Liver (tissue), 9 donors: ENCODE measurements around the gene SGCD. TPM values are rescaled to one million over a fixed set of nuclear protein-coding genes. Genes with fewer than 3 reads are reported as not detected.
A peak's percentile ranks its signal among the peaks of the same experiment; 100 is the strongest.
"Not testable (repeated sequence)": the region's sequence is repeated elsewhere in the genome, so short reads cannot be mapped to it uniquely, and the experiment has no call there.

Experiments used
- DNase-seq: peaks from one replicate; pipeline ENCODE4 v3.0.0-alpha.2; 2017; ENCODE audit warnings: low spot score
- H3K27ac ChIP-seq, 2 donors: one replicate each; pipeline ENCODE4 v1.7.0; 2013; ENCODE audit warnings: inconsistent platforms in 2 of 2, low read length in 2 of 2, control low read depth in 1 of 2, low read depth in 1 of 2, mild to moderate bottlenecking in 1 of 2
- H3K27me3 ChIP-seq, 4 donors: one replicate each; pipeline versions ENCODE4 v1.6.1 to v1.7.0; 2013; ENCODE audit warnings: low read length in 3 of 4, inconsistent platforms in 1 of 4, mild to moderate bottlenecking in 1 of 4, moderate library complexity in 1 of 4; ENCODE audit not compliant: control insufficient read depth in 4 of 4, insufficient read depth in 4 of 4
- H3K36me3 ChIP-seq, 4 donors: one replicate each; pipeline versions ENCODE4 v1.6.1 to v1.7.0; 2013; ENCODE audit warnings: low read length in 3 of 4, mild to moderate bottlenecking in 3 of 4, low read depth in 1 of 4, moderate library complexity in 1 of 4; ENCODE audit not compliant: control insufficient read depth in 4 of 4, insufficient read depth in 3 of 4
- H3K4me1 ChIP-seq, 4 donors: one replicate each; pipeline versions ENCODE4 v1.6.1 to v1.7.0; 2013; ENCODE audit warnings: low read length in 3 of 4, mild to moderate bottlenecking in 3 of 4, moderate library complexity in 1 of 4; ENCODE audit not compliant: control insufficient read depth in 4 of 4, insufficient read depth in 4 of 4
- H3K4me3 ChIP-seq, 3 donors: one replicate each; pipeline versions ENCODE4 v1.6.1 to v1.7.0; 2013; ENCODE audit warnings: low read length in 3 of 3, control low read depth in 1 of 3, low read depth in 1 of 3, mild to moderate bottlenecking in 1 of 3
- H3K9ac ChIP-seq, 2 donors: one replicate each; pipeline ENCODE4 v1.7.0; 2013; ENCODE audit warnings: low read length in 2 of 2, mild to moderate bottlenecking in 2 of 2, moderate library complexity in 2 of 2, control low read depth in 1 of 2, low read depth in 1 of 2
- H3K9me3 ChIP-seq, 4 donors: one replicate each; pipeline versions ENCODE4 v1.6.1 to v1.7.0; 2013; ENCODE audit warnings: low read length in 3 of 4; ENCODE audit not compliant: control insufficient read depth in 4 of 4
- EGR1 ChIP-seq, 2 donors: IDR thresholded peaks; 2 replicates each; pipeline ENCODE4 v1.6.1; 2016 to 2018; ENCODE audit warnings: antibody characterized with exemption in 2 of 2, low read depth in 2 of 2
- FOXA1 ChIP-seq: IDR thresholded peaks from 2 replicates; pipeline ENCODE4 v1.6.1; 2016; ENCODE audit warnings: antibody characterized with exemption
- FOXA2 ChIP-seq: IDR thresholded peaks from 2 replicates; pipeline ENCODE4 v1.6.1; 2016; ENCODE audit warnings: antibody characterized with exemption
- GABPA ChIP-seq, 2 donors: IDR thresholded peaks in 1 of 2; conservative IDR thresholded peaks in 1 of 2; 2 replicates each; pipeline ENCODE4 v1.6.1; 2016; ENCODE audit warnings: antibody characterized with exemption in 2 of 2, mild to moderate bottlenecking in 1 of 2, moderate library complexity in 1 of 2
- HNF4A ChIP-seq, 2 donors: conservative IDR thresholded peaks; 2 replicates each; pipeline ENCODE4 v1.6.1; 2016; ENCODE audit warnings: antibody characterized with exemption in 2 of 2, mild to moderate bottlenecking in 2 of 2
- HNF4G ChIP-seq: IDR thresholded peaks from 2 replicates; pipeline ENCODE4 v1.6.1; 2016; ENCODE audit warnings: antibody characterized with exemption
- JUND ChIP-seq, 2 donors: IDR thresholded peaks; 2 replicates each; pipeline ENCODE4 v1.6.1; 2016; ENCODE audit warnings: antibody characterized with exemption in 2 of 2
- NR2F2 ChIP-seq: IDR thresholded peaks from 2 replicates; pipeline ENCODE4 v1.6.1; 2016; ENCODE audit warnings: antibody characterized with exemption
- RAD21 ChIP-seq, 2 donors: IDR thresholded peaks; 2 replicates each; pipeline ENCODE4 v1.6.1; 2016; ENCODE audit warnings: antibody characterized with exemption in 2 of 2, mild to moderate bottlenecking in 2 of 2
- RXRA ChIP-seq, 2 donors: IDR thresholded peaks; 2 replicates each; pipeline ENCODE4 v1.6.1; 2017 to 2018; ENCODE audit warnings: antibody characterized with exemption in 2 of 2, mild to moderate bottlenecking in 1 of 2
- SP1 ChIP-seq: IDR thresholded peaks from 2 replicates; pipeline ENCODE4 v1.6.1; 2018; ENCODE audit warnings: antibody characterized with exemption, mild to moderate bottlenecking
- TAF1 ChIP-seq: conservative IDR thresholded peaks from 2 replicates; pipeline ENCODE4 v1.6.1; 2016; ENCODE audit warnings: antibody characterized with exemption, mild to moderate bottlenecking
- YY1 ChIP-seq: IDR thresholded peaks from 2 replicates; pipeline ENCODE4 v1.6.1; 2016; ENCODE audit warnings: antibody characterized with exemption, mild to moderate bottlenecking
- WGBS: extraction: QIAGEN DNeasy Blood & Tissue Kit; methylation state at CpG from one replicate; pipeline ENCODE4 v1.1.7; 2013; 5-methylcytosine and 5-hydroxymethylcytosine counted together
- polyA plus RNA-seq, 2 donors: library from polyadenylated mRNA; stranded (reverse) in 1 of 2; unstranded in 1 of 2; fragments of 200-250 nt in 1 of 2; fragments of >200 nt in 1 of 2; fragmentation: Nextera tagmentation in 1 of 2; extraction: Ambion mirVana in 1 of 2; gene quantifications; one replicate each; pipeline versions ENCODE4 v1.2.1 to v1.2.3, GENCODE V29; 2013 to 2015
- total RNA-seq, 2 donors: library from RNA; depleted of rRNA; stranded (reverse); fragments of >200 nt; gene quantifications; one replicate each; pipeline ENCODE4 v1.2.3, GENCODE V29; 2014
- TF ChIP-seq, protein P1 (sequence below): IDR thresholded peaks from 2 replicates; pipeline ENCODE4 v1.6.1; 2016; ENCODE audit warnings: antibody characterized with exemption
- TF ChIP-seq, protein P2 (sequence below): IDR thresholded peaks from 2 replicates; pipeline ENCODE4 v1.6.1; 2016; ENCODE audit warnings: antibody characterized with exemption
- TF ChIP-seq, protein P3 (sequence below): fragments of 150-350 bp; IDR thresholded peaks from 2 replicates; pipeline ENCODE4 v1.5.1; 2017; ENCODE audit warnings: improper control_type of control experiment, low read depth, low read length; ENCODE audit not compliant: missing input control
- donor health status: healthy.
- donor health status: healthy.
- donor health status: healthy.
- donor health status: healthy.
- donor health status: healthy.

SGCD gene
- total and polyA plus RNA-seq, 4 donors = 0.35 to 1.7 (median 1.0) TPM

DNA sequence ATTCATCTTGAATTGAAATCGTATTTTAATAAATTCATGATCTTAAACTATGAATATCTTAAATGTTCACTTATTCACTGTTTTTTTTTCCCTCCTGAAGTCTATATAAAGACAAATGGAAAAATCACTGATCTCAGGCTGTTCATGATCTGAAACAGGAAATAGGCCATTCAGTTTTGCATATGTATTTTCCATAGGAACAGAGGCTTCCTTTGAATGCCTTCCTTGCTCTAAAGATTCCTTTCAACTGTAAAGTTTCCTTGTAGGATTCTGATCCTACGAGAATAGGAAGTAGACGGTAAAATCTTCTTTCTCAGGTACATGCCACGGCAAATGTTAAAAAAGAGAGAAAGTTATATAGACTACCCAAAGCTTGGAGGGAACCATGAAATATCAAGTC, 328.8 kb downstream of the SGCD start:
- DNase-seq = no peak
- Histone ChIP-seq H3K4me1 (peaks cover 0 to 1% (median 0%) of the 10 kb centered on the region in 4 donors), H3K27me3 (no peaks in the 10 kb centered on the region), H3K36me3 (no peaks in the 10 kb centered on the region), H3K9ac (no peak overlapping the region), H3K9me3 (no peaks in the 10 kb centered on the region), H3K4me3 (no peak overlapping the region), H3K27ac (no peak overlapping the region)
- WGBS = 89% methylated on average over 4 of the region's 4 CpGs
- TF ChIP-seq GABPA (IDR thresholded peaks at IDR 0.05 in 1 of 2, conservative IDR thresholded peaks at IDR 0.05 in 1 of 2) (no peak), NR2F2 (no peak), EGR1 (IDR thresholded peaks at IDR 0.05; ENCODE audit: low read depth in 2 of 2) (no peak)

DNA sequence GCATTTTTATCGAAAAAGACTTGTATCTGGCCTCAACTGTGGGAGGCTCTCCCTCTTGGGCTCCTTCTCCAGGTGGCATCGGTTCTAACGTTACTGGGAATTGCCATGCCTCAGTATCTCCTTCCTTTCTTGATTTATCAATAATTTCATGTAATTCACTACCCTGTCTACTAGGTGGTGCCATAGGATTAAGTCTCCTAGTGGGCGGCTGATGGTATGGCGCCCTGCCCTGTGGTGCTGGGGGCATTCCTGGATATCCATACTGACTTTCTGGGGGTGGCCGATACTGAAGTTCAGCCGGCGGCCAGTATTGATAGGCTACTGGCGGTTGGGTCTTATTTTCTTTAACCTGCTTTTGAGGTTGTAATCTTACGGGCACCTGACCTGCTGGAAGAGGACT, 337.9 kb downstream of the SGCD start:
- not testable (repeated sequence) for H3K36me3 ChIP-seq, H3K27me3 ChIP-seq, H3K9me3 ChIP-seq, DNase-seq, H3K4me3 ChIP-seq, H3K9ac ChIP-seq, H3K27ac ChIP-seq, H3K4me1 ChIP-seq
- TF ChIP-seq RAD21 (IDR thresholded peaks at IDR 0.05) = peak in 1 of 2 donors; percentile 6
- WGBS = 77% methylated on average over 7 of the region's 10 CpGs

DNA sequence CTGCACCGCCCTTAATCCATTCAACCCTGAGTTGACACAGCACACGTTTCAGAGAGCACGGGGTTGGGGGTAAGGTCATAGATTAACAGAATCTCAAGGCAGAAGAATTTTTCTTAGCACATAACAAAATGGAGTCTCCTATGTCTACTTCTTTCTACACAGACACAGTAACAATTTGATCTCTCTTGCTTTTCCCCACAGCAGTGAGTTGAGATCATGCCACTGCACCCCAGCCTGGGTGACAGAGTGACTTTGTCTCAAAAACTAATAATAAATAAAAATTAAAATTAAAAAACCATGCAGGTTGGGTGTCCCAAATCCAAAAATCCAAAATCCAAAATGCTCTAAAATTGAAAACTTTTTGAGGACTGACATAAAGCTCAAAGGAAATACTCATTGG, 339.7 kb downstream of the SGCD start:
- not testable (repeated sequence) for H3K9me3 ChIP-seq, H3K27ac ChIP-seq, DNase-seq, H3K4me1 ChIP-seq, H3K27me3 ChIP-seq, H3K4me3 ChIP-seq, H3K36me3 ChIP-seq, H3K9ac ChIP-seq
- WGBS = no CpG with 5 or more reads among the region's 3 CpGs

DNA sequence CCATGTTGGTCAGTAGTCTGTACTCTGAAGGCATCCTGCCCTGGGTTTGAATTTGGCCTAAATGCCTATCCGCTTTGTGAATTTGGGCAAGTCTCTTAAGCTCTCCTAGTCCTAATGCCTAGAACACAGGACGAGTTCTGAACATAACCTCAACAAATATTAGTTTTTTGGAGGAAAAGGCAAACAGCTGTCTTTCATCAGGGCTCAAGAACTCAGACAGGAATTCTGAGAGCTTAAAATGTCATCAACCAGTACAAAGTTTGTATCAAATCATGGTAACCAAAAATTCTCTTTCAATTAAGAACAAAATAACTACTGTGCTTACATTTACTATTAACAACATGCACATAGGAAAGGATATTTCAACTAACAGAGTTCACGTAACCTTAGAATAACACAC, 340.7 kb downstream of the SGCD start:
- DNase-seq = no peak
- Histone ChIP-seq H3K4me1 (no peaks in the 10 kb centered on the region), H3K27me3 (no peaks in the 10 kb centered on the region), H3K4me3 (no peak overlapping the region), H3K9ac (no peak overlapping the region), H3K27ac (no peak overlapping the region), H3K36me3 (no peaks in the 10 kb centered on the region), H3K9me3 (no peaks in the 10 kb centered on the region)
- 74% methylated on average over 3 of the region's 3 CpGs for WGBS
- TF ChIP-seq, protein P1, sequence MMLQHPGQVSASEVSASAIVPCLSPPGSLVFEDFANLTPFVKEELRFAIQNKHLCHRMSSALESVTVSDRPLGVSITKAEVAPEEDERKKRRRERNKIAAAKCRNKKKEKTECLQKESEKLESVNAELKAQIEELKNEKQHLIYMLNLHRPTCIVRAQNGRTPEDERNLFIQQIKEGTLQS = no peak
- TF ChIP-seq HNF4A (conservative IDR thresholded peaks at IDR 0.05) (no peak), HNF4G (no peak), RXRA (IDR thresholded peaks at IDR 0.05) (no peak), TAF1 (no peak), FOXA1 (no peak), YY1 (no peak), SP1 (no peak), JUND (IDR thresholded peaks at IDR 0.05) (no peak), FOXA2 (no peak), RAD21 (IDR thresholded peaks at IDR 0.05) (no peak), GABPA (IDR thresholded peaks at IDR 0.05 in 1 of 2, conservative IDR thresholded peaks at IDR 0.05 in 1 of 2) (no peak)
- TF ChIP-seq, protein P2, sequence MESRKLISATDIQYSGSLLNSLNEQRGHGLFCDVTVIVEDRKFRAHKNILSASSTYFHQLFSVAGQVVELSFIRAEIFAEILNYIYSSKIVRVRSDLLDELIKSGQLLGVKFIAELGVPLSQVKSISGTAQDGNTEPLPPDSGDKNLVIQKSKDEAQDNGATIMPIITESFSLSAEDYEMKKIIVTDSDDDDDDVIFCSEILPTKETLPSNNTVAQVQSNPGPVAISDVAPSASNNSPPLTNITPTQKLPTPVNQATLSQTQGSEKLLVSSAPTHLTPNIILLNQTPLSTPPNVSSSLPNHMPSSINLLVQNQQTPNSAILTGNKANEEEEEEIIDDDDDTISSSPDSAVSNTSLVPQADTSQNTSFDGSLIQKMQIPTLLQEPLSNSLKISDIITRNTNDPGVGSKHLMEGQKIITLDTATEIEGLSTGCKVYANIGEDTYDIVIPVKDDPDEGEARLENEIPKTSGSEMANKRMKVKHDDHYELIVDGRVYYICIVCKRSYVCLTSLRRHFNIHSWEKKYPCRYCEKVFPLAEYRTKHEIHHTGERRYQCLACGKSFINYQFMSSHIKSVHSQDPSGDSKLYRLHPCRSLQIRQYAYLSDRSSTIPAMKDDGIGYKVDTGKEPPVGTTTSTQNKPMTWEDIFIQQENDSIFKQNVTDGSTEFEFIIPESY = no peak
- TF ChIP-seq, protein P3, sequence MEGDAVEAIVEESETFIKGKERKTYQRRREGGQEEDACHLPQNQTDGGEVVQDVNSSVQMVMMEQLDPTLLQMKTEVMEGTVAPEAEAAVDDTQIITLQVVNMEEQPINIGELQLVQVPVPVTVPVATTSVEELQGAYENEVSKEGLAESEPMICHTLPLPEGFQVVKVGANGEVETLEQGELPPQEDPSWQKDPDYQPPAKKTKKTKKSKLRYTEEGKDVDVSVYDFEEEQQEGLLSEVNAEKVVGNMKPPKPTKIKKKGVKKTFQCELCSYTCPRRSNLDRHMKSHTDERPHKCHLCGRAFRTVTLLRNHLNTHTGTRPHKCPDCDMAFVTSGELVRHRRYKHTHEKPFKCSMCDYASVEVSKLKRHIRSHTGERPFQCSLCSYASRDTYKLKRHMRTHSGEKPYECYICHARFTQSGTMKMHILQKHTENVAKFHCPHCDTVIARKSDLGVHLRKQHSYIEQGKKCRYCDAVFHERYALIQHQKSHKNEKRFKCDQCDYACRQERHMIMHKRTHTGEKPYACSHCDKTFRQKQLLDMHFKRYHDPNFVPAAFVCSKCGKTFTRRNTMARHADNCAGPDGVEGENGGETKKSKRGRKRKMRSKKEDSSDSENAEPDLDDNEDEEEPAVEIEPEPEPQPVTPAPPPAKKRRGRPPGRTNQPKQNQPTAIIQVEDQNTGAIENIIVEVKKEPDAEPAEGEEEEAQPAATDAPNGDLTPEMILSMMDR = no peak
